Measurements from ENCODE around the gene MARCHF5. TPM values are rescaled to one million over a fixed set of nuclear protein-coding genes. Genes with fewer than 3 reads are reported as not detected.

Gene MARCHF5
- total RNA-seq, 2 experiments from 2014 or later: 33.5 to 36.1 TPM

DNA sequence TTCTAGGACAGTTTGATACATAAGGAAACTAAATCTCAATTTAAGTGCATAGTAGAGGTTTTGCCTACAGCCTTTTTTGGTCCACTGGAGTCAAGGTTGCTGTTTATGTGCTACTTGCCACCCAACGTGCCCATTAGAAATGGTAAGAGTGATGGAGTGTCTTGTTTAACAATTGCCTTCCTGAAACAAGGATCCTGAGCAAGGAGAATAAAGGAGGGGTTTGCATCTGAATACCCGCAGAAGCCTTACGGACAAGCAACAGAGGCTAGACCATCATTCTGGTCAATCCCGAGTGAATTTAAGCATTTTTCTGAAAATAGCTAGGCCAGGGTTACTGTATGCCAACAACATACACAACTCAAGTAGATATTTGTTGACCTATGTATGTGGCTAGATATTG lies 63.6 kb downstream of the MARCHF5 start:
- ChIA-PET POLR2A (no interaction called here), CTCF (no interaction called here)
- Histone ChIP-seq H3K27ac (ENCODE audit: low read depth in 1 of 2, low read length in 2 of 2) (no peak overlapping the region), H3K4me1 (ENCODE audit: insufficient read depth, low read length) (no peaks in the 10 kb centered on the region), H3K9me3 (ENCODE audit: control insufficient read depth in 1 of 2, insufficient read depth in 1 of 2, low read length in 2 of 2) (no peaks in the 10 kb centered on the region), H3K27me3 (ENCODE audit: control insufficient read depth in 1 of 2, insufficient read depth in 2 of 2, low read length in 2 of 2) (no peaks in the 10 kb centered on the region), H3K36me3 (ENCODE audit: insufficient read depth, low read length) (peaks cover 16% of the 10 kb centered on the region), H3K4me3 (ENCODE audit: low read length) (no peak overlapping the region)
- Mint-ChIP-seq H3K27ac (peak overlapping the region; percentile 13), H3K27me3 (no peaks in the 10 kb centered on the region), H3K36me3 (ENCODE audit: low read depth) (peaks cover 14% of the 10 kb centered on the region), H3K4me1 (ENCODE audit: low read depth) (no peaks in the 10 kb centered on the region), H3K9me3 (no peaks in the 10 kb centered on the region), H3K4me3 (no peak overlapping the region)
- intact Hi-C loops (cut with DNase I, micrococcal nuclease): no loop called here
- no peak for ATAC-seq (ENCODE audit: poor library complexity)
- TF ChIP-seq CTCF (IDR thresholded peaks at IDR 0.05): no peak
- no peak for DNase-seq

- ChIA-PET CTCF (no interaction called here), POLR2A (no interaction called here)
- Mint-ChIP-seq H3K4me1 (ENCODE audit: low read depth) (no peaks in the 10 kb centered on the region), H3K27me3 (no peaks in the 10 kb centered on the region), H3K36me3 (ENCODE audit: low read depth) (peaks cover 3% of the 10 kb centered on the region), H3K27ac (no peak overlapping the region), H3K9me3 (no peaks in the 10 kb centered on the region), H3K4me3 (no peak overlapping the region)
- TF ChIP-seq CTCF (IDR thresholded peaks at IDR 0.05): no peak
- H3K27me3 ChIP-seq (ENCODE audit: control insufficient read depth in 1 of 2, insufficient read depth in 2 of 2, low read length in 2 of 2): no peaks in the 10 kb centered on the region
- no peak overlapping the region for H3K27ac ChIP-seq (ENCODE audit: low read depth in 1 of 2, low read length in 2 of 2)
- peaks cover 3% of the 10 kb centered on the region for H3K36me3 ChIP-seq (ENCODE audit: insufficient read depth, low read length)
- intact Hi-C loops (cut with DNase I, micrococcal nuclease): no loop called here
- DNase-seq (no peak), ATAC-seq (ENCODE audit: poor library complexity) (no peak)
- H3K4me1 ChIP-seq (ENCODE audit: insufficient read depth, low read length): no peaks in the 10 kb centered on the region
- no peaks in the 10 kb centered on the region for H3K9me3 ChIP-seq (ENCODE audit: control insufficient read depth in 1 of 2, insufficient read depth in 1 of 2, low read length in 2 of 2)
- H3K4me3 ChIP-seq (ENCODE audit: low read length): no peak overlapping the region
Observed at GRCh38 chr10:92356041-92356440, 65.1 kb downstream of the MARCHF5 start.

- Mint-ChIP-seq H3K27ac (no peak overlapping the region), H3K27me3 (peaks cover 31% of the 10 kb centered on the region), H3K4me3 (no peak overlapping the region), H3K9me3 (no peaks in the 10 kb centered on the region), H3K4me1 (ENCODE audit: low read depth) (no peaks in the 10 kb centered on the region), H3K36me3 (ENCODE audit: low read depth) (no peaks in the 10 kb centered on the region)
- POLR2A ChIA-PET: no interaction called here
- intact Hi-C loops (cut with DNase I, micrococcal nuclease): no loop called here
- Histone ChIP-seq H3K36me3 (ENCODE audit: insufficient read depth, low read length) (no peaks in the 10 kb centered on the region), H3K27me3 (ENCODE audit: control insufficient read depth in 1 of 2, insufficient read depth in 2 of 2, low read length in 2 of 2) (peaks cover 4 to 12% of the 10 kb centered on the region in 2 experiments), H3K4me1 (ENCODE audit: insufficient read depth, low read length) (no peaks in the 10 kb centered on the region), H3K4me3 (ENCODE audit: low read length) (no peak overlapping the region), H3K9me3 (ENCODE audit: control insufficient read depth in 1 of 2, insufficient read depth in 1 of 2, low read length in 2 of 2) (no peaks in the 10 kb centered on the region), H3K27ac (ENCODE audit: low read depth in 1 of 2, low read length in 2 of 2) (no peak overlapping the region)
- CTCF ChIA-PET: no interaction called here
- no peak for TF ChIP-seq CTCF (IDR thresholded peaks at IDR 0.05)
- no peak for ATAC-seq (ENCODE audit: poor library complexity)
- DNase-seq: no peak
Observed at GRCh38 chr10:92363498-92363897, 72.5 kb downstream of the MARCHF5 start.
